Activated CD4-positive, alpha-beta T cell treated with anti-CD3 and anti-CD28 coated beads, Interleukin-2, amount 50 U/mL, for 16 hours (primary cell): ENCODE results near the gene SAMD4A.
"Not testable (repeated sequence)": the region's sequence is repeated elsewhere in the genome, so short reads cannot be mapped to it uniquely, and the experiment has no call there.

Source experiments
- DNase-seq: peaks from one replicate; pipeline ENCODE4 v3.0.0-alpha.2; 2020

The SAMD4A gene

DNA sequence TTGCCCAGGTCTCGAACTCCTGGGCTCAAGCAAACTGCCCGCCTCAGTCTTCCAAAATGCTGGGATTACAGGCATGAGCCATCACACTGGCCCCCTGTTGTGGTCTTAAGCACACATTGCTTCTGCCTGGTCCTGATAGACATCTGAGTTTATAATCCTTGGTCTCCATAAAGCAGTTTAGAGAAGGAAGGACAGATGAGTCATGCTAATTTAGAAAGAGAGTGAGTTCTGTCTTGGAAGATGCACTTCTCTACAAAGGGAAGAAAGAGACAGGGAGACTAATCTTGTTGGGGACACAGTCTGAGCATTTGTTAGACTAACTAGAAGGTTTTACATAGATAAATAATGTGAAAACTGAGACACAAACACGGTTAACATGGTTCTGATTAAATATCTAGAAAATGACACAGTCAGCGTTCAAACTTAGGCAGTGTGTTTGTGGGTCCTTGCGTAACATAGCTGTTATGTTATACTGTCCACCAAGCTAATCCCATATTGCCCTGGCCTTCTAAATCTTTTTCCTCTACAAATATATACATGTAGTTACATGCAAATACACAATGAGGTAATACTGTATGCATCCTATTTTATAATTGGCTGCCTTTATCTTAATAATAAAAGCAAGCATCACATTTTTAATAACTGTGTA is 31.0 kb downstream of the SAMD4A start:
- DNase-seq: no peak

DNA sequence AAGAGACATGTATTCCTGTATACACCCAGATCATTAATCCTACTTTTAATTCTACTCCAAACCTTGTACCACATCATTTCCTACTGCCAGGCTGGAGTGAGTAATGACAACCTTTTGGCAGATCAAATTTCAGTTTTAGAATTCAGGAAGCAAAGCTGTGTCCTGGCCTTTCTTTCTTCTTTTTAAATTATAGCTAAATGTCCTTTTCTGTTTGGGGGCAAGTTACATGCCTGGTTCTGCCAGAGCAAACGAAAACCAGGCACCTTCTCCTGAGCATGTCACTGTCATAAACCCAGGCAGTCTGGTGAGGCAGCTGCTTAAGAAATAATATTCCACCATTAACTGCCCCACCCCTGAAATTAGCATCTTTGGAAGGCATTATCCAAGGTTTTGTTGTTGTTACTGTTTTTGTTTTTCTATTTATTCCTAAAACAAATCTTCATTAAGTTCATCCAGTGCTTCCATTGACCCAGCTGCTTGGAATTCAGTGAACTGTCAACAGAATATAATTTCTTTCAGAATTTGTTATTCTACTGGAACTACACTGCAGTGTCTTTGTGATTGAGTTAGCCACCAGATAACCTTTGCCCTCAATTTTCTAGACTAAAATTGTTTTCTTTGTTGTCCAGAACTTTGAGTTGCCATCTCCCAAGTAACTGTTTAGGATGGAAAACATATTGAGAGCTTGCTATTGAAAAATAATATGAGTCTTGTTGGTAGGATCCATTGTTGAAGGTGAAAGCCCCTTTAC is 33.2 kb downstream of the SAMD4A start:
- DNase-seq: no peak

DNA sequence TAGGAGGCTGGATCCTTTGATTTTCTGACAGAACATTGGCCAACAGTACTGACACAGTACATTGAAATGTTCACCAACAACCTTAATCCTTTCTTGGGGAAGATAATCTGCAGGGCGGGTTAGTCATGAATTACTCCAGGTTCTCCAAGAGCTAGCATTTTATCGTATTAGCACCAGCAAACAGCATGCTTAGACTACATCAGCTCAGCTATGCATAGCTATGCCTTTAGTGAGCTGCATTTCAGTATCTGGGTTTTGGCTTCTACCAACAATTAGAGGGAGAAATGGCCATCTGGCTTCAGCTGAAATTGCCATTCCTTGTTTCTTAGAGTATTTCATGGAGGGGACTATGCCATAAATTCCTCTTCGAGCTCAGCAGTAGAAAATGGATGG is 33.8 kb downstream of the SAMD4A start:
- no peak for DNase-seq

DNA sequence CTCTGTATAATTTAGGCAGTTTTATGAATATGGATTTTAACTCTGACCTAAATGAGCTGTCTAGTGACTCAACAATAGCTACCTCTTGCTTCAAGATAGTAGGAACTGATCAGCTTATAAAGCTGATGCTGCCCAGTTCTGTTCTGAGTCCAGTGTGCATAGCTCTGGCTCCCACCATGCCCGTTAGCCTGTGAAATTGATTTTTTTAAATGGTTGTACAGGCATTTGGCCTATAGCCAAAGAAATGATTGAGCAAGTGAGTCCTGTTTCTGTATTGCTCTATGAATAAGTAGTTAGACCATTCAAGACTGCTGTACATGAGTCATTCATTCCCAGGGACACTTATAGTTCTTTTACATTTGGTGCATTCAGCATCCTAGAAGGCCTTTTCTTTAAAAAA is 36.4 kb downstream of the SAMD4A start:
- DNase-seq: no peak

DNA sequence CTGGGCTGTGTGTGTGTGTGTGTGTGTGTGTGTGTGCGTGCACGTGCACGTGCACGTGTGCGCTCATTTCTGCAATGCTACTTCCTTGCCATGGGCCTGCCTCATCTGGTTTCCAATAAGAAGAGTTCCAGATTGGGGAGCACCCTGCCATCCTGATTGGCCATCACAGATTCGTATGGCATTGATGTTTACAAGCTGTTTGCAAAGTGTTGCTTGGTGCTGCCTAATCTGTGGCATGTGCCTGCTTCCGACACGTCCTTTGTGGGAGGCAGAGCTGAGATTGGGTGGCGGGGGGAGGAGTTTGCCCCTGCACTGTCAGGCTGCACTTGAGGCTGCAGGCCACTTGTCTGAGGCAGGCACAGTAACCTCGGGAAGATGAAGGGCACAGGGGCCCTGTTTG is 39.2 kb downstream of the SAMD4A start:
- no peak for DNase-seq

DNA sequence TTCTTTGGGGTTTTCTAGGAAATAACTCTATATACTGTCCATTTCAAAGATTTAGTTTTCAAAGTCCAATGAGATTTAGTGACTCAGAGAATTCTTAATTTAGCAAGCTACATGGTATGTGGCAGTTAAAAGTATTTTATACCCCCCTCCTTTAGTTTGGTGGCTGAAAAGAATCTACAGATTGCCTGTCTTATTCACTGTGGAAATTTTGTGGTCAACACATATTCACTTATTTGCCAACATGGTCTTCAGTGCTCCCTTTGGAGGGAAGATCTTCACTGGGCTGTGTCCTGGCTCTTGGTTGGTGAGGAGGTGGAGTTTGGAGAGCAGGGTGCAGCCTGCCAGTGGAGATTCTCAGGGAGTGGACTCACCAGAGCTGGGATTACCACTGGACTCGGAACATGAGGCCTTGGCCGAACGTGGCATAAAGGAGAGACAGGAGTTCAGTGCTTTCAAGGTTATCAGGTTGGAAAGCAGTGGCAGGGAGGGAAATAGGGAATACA is 39.8 kb downstream of the SAMD4A start:
- no peak for DNase-seq

DNA sequence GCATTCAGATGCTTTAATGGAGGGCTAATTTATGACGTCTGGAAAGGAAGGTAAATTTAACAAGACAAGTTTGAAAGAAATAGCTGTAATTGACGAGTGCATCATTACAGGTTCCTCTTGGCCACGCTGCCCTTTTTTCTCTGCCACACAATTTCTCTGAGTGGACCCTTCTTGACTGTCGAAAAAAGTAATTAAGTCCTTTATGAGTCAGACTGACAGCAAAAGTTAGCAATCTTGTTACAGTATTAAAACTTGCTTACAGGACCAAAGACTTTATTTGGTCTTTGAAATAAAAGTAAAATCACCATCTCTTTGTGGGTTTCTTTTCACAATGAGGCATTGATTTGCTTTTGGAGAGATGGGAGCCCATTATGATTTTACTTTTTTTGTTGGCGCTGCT is 42.6 kb downstream of the SAMD4A start:
- DNase-seq: no peak

DNA sequence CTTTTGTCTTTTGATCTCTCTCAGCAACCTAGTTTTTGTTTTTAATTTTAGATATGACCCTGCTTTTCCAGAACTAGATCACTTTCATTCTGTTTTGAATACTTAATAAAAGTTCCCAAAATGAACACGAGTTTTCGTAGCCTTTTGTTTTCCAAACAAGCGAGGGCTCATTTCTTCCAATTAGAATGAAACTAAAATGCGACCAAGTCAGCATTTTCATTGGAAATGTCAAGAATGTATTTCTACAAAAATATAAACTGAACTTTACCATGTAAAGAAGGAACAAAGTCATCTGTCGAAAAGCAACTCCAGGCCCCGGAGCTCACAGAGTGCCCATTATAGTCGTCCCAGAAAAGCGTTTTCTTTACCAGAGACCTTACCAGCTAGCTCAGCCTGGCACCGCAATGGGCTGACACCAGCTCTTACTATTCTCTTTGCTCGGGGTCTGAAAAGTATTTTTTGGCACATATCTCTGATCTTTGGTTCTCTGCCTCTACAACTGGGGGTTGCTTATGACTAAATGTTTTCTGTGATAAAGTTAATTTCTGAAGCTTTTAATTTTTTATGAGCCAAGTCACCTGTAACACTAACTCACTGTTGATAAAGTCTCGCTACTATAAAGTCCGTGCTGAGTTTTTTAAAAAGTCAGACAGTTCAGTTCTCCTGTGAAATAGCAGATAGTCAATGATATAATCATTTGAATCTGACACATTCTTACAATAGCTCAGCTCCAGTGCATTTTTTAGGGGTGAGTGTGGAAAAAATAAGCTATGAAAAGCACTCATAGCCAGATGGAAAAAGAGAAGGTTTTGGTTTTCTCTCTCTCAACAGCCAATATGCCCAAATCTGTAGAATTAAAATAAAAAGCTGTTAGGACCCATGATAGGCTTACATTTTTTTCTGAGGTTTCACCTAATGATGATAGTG is 43.4 kb downstream of the SAMD4A start:
- DNase-seq: no peak

DNA sequence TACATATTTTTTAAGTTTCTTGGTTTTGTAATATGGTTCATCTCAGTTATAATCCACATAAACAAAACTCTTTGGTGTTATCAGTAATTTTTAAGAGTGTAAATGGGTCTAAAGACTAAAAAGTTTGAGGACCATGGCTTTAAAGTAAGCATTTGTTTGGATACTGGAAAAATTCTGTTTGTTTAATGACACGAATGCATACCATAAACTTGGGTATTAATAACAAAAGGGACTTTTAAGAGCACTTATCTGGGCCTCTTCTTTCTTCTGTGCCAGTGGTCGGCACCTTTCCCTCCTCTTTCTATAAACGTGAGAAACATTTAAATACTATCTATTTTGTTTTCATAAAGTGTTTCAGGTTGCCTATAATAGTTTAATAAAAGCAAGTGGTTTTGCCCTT is 47.4 kb downstream of the SAMD4A start:
- DNase-seq: no peak

DNA sequence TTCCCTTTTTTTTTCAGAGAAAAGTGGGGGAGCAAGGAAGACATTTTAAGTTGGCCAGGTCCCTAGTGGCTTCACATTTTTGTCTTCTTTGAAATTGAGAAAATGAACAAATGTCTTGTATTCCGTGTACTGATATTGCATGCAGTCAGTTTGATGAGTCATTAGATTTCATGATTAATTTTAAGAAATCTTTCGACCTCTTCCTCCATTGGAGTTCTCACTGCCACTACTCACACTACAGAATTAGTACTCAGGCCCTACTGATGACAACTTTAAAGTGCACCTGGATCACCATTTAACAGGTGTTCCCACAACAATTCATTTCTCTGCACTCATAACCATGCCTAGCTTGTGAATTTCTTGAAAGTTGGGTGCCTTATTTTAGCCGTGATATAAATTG is 50.5 kb downstream of the SAMD4A start:
- DNase-seq: peak; percentile 68

DNA sequence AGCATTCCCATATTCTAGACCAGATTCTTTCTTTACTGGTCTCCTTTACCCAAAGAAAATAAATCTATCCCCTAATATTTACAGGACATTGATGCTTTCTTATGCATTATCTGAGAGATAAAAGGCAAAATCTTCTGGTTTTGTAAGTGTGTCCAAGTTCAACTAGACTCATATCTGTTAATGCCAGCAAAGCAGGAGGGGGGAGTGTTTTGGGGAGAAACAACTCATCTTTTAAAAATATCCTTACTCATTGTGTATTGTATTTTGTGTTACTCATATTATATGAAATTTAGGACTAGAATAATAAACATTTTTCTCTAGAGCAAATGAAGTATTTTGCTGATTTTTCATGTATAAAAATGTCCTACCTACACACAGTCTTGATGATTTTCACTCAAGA is 54.8 kb downstream of the SAMD4A start:
- no peak for DNase-seq

DNA sequence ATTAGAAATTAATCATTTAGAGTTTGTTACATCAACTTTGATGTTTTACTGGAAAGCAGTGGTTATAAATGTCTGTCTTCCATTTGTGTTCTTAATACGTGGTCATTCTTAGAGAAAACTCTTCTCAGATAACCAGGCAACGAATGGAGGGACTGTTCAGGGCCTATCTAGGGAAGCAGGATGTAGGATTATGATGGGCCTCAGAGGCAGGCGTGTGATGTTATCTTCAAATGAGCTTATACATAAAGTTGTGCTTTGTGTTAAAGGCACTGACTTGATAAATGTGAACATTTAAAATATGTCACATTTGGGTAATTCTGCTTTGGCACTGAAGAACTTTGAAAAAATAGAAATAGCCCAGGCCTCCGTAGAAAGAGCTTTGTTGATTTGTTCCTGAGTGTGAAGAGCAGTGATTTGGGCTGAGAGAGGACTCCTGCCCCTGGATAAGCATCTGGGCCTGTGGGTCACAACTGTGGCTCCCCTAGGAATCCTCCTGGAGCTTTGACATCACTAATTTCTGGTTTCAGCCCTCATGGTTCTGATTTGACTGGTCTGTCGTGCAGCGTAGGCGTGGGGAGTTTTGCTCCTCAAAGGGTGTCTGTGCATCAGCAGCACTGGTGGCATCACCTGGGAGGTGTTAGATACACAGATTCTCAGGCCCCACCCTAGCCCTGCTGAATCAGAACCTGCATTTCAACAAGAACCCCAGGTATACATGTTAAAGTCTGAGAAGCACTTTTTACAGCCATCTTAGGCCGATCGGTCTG is 55.4 kb downstream of the SAMD4A start:
- peak; percentile 79 for DNase-seq

DNA sequence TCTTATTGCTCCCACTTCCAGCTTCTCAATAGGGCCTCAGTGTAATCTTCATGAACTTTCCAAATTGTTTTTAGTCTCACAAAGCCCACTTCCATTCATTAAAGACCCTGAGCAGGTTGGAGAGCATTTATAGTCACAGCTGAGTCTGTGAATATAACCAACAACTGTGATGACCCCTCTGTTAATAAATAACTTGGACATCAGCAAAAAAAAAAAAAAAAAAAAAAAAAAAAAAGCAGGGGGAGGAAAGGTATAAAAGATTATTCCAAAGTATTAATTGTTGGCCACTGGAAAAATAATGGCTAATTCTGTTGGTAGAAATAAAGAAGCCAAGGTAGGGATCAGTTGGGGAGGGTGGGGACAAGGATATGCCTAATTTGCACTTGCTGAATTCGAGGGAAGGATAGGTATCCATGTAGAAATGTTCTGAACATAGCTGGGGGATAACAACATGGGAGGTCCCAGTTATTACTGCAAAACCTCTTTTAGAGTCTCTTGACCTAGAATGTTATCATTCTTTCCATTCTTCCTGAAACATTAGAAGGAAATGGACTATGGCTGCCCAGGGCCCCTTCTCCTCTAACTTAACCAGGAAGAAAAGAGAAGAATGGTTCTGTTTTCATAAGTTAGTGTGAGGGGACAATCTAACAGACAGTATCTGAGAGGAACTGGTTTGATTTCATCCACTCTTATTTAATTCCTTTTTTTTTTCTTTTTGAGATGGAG is 56.5 kb downstream of the SAMD4A start:
- no peak for DNase-seq

DNA sequence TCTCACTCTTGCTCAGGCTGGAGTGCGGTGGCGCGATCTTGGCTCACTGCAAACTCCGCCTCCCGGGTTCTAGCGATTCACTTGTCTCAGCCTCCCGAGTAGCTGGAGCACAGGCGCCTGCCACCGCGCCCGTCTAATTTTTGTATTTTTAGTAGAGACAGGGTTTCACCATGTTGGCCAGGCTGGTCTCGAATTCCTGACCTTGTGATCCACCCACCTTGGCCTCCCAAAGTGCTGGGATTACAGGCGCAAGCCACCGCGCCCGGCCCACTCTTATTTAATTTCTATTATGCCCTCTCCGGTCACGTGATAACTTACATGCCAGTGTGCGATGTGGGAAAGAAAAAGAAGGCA is 57.1 kb downstream of the SAMD4A start:
- not testable (repeated sequence) for DNase-seq

DNA sequence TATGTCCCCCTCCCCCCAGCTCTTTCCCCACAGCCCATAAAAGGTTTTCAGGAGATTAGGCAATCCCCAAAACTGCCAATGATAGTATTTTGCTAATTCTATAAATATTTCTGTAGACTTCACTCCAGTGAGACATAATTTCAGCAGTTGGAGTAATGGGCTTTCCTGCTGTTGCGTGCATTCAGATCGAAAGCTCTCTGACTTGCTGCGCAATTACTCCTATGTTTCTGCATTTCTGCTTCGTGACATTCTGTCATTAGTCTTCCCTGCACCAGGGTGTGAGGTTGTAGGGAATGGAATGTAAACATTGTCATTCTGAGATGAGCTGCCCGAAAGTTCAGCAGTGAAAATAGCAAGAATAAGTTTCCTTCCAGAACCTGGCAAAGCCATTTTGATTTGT is 58.2 kb downstream of the SAMD4A start:
- DNase-seq: no peak

DNA sequence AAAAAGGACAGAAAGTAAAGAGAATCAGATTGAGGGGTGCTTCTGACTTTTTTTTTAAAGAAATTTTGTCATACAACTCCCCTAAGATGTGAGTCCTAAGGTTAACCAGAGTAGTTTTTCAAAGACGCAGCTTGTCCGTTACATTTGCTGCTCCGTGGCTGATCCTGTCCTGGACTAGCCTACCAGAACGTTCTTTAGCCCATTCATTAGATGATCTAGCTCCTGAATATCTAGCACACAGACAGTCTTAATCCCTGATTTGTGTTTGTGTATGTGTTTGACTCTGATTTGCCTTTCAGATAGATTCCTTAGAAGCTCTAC is 60.3 kb downstream of the SAMD4A start:
- DNase-seq: no peak

DNA sequence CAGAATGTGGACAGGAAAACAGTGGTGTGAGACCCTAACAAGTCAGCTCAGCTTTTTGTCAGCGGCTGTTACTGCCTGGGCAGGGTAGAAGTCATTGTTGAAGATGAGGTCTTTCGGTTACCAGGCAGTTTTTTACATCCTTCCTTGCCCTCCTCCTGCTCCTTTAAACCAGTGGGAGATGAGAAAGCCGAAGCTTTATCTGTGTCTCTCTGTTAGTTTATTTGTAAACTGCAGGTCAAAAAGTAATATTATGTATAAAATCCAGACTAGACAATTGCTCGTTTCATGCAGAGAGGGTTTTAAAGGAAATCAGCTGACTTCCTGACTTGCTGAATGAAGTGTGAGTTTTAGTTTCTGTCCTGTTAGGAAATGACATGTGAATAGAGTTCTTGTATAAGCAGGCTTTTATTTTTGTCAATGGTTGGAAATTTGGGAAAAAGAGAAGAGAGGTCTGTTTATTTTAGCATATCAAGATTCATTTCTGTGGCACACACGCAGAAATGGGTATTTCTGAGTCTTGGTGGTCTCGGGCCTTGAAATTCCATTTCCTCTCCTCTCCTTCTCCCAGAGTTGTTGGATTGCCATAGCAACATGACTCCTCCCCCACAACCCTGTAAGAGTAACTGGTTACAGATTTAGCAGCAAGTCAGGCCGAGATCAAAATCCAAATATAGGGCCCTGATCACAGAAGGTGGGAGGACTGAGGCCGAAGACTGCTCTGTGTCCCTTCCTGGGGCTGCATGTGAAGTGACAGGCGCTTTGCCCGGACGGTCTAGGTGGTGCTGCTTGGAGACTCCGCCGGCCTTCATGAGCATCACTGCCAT is 60.8 kb downstream of the SAMD4A start:
- DNase-seq: peak; percentile 67

DNA sequence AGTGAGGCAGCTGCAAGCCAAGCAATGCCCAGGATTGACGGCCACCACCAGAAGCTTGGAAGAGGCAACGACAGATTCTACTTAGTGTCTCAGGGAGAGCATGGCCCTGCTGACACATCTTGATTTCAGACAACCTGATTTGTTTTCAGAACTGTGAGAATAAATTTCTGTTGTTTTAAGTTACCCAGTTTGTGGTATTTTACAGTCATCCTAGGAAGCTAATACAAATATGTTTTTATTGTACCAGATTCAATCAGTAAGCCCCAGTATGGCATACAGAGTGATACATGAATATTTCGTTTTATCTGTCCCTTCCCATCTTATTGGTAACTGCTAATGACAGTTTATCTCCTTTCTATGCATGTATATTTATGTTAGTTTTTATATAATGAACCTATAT is 62.3 kb downstream of the SAMD4A start:
- peak; percentile 49 for DNase-seq

DNA sequence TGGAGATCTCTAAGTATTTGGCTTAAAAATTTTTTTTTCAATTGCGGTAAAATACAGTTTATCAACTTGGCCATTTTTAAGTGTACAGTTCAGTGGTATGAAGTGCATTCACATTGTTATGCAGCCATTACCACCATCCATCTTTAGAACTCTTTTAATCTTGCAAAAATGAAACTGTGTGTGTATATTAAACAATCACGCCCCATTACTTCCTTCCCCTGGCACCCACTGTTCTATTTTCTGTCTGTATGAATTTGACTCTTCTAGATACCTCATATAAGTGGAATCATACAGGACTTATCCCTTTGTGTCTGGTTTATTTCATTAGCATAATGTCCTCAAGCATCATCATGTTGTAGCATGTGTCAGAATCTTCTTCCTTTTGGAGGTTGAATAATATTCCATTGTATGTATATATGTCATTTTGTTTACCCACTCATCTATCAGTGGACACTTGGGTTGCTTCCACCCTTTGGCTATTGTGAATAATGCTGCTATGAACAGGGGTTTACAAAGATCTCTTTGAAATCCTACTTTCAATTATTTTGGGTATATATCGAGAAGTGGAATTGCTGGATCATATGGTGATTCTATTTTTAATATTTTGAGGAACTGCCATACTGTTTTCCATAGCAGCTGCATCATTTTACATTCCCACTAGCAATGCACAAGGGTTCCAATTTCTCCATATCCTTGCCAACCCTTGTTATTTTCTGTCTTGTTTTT is 62.9 kb downstream of the SAMD4A start:
- DNase-seq: no peak

DNA sequence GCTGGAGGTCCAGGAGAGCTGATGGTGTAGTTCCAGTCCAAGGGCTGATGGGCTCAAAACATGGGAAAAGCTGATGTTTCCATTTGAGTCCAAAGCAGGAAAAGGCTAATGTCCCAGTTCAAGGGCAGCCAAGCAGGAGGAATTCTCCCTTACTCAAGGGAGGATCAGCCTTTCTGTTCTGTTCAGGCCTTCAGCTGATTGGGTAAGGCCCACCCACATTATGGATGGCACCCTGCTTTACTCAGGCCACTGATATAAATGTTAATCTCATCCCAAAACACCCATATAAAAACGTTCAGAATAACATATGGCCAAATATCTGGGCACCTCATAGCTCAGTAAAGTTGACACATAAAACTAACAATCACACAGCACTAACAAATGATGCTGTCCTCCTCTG is 64.1 kb downstream of the SAMD4A start:
- DNase-seq: no peak

DNA sequence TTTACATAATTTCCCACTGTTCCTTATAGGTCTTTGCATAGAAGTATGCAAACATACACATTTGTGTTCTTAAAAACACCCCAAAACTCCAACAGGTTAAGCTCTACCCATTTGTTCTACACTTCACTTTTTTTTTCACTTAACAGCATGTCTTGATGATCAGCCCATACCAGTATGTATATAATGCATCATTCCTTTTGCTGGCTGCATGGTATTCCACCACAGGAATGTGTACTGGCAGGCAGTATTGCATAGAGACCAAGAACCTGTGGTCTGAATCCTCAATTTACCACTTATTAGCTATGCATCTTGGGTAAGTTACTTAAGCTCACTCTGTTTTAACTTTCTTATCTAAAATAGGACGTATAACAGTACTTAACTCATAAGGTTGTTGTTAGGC is 65.5 kb downstream of the SAMD4A start:
- DNase-seq: no peak
